Endothelial cell of umbilical vein (primary cell): ENCODE data around the gene KIAA0930. TPM values are rescaled to one million over a fixed set of nuclear protein-coding genes. Genes with fewer than 3 reads are reported as not detected.

Experiments
- BruUV-seq: library from RNA; stranded (reverse); fragments of 400-500 nt; replicated peaks from 2 replicates; lab custom pipeline; 2021; lab: Mats Ljungman, UMichigan
- CTCF ChIA-PET: fragments of 300-600, 350-600 bp; sonication (Branson Sonifier 250); formaldehyde crosslinking; loops from one replicate; lab custom pipeline; 2021; ENCODE audit warnings: antibody characterized with exemption, inconsistent platforms; lab: Charles Lee
- POLR2A ChIA-PET: fragments of 300-600, 350-600 bp; sonication (Branson Sonifier 250); formaldehyde crosslinking; loops from one replicate; lab custom pipeline; 2021; ENCODE audit warnings: antibody characterized with exemption, inconsistent platforms; lab: Charles Lee
- DNase-seq: peaks from one replicate; pipeline ENCODE4 v3.0.0-alpha.2; 2011; ENCODE audit warnings: low read depth, low spot score
- FAIRE-seq: peaks from 2 replicates; lab custom pipeline; 2011; peaks lifted over from hg19 to GRCh38; lab: Jason Lieb, UNC
- H2AFZ ChIP-seq: 2 replicates; pipeline ENCODE4 v1.6.0; 2012; ENCODE audit warnings: low read depth, low read length, control low read depth, inconsistent platforms
- H3K27ac ChIP-seq: 2 replicates; pipeline ENCODE4 v1.5.1; 2011; ENCODE audit warnings: low read depth, mild to moderate bottlenecking, control low read depth, low read length, moderate library complexity; ENCODE audit not compliant: insufficient read depth
- H3K27me3 ChIP-seq, 2 experiments: 2 replicates each; pipeline versions ENCODE4 v1.6.0 to v1.6.1; 2011; ENCODE audit warnings: low read length in 2 of 2, mixed read lengths in 1 of 2; ENCODE audit not compliant: control insufficient read depth in 2 of 2, insufficient read depth in 2 of 2
- H3K36me3 ChIP-seq, 2 experiments: 2 replicates in 1 of 2; 3 replicates in 1 of 2; pipeline ENCODE4 v1.5.1; 2011; ENCODE audit warnings: low read length in 2 of 2, mild to moderate bottlenecking in 1 of 2, moderate library complexity in 1 of 2; ENCODE audit not compliant: control insufficient read depth in 2 of 2, insufficient read depth in 2 of 2; ENCODE audit errors: extremely low read depth in 1 of 2
- H3K4me1 ChIP-seq: 3 replicates; pipeline ENCODE4 v1.5.1; 2011; ENCODE audit warnings: mild to moderate bottlenecking, low read length; ENCODE audit not compliant: control insufficient read depth, insufficient read depth; ENCODE audit errors: extremely low read depth
- H3K4me2 ChIP-seq: 2 replicates; pipeline ENCODE4 v1.6.1; 2011; ENCODE audit warnings: low read length, control low read depth, mixed read lengths; ENCODE audit not compliant: insufficient read depth
- H3K4me3 ChIP-seq, 3 experiments: fragments of 200-600 bp in 1 of 3; sonication (generic), shearing (Covaris generic) in 1 of 3; replicated peaks in 1 of 3; 2 replicates each; pipeline ENCODE4 v1.5.1; 2011 to 2016; ENCODE audit warnings: control low read depth in 3 of 3, low read length in 3 of 3, mild to moderate bottlenecking in 2 of 3, inconsistent platforms in 1 of 3, low read depth in 1 of 3, moderate library complexity in 1 of 3; ENCODE audit not compliant: insufficient read depth in 1 of 3
- H3K79me2 ChIP-seq: 2 replicates; pipeline ENCODE4 v1.6.0; 2012; ENCODE audit warnings: low read length, inconsistent platforms; ENCODE audit not compliant: control insufficient read depth, insufficient read depth
- H3K9ac ChIP-seq: replicated peaks from 2 replicates; pipeline ENCODE3; 2011; ENCODE audit warnings: low read length, control low read depth; ENCODE audit not compliant: insufficient read depth; ENCODE audit errors: extremely low read depth
- H3K9me1 ChIP-seq: replicated peaks from 3 replicates; pipeline ENCODE4 v1.6.0; 2011; ENCODE audit warnings: mild to moderate bottlenecking, low read length; ENCODE audit not compliant: control insufficient read depth, insufficient read depth; ENCODE audit errors: extremely low read depth
- H3K9me3 ChIP-seq: replicated peaks from 2 replicates; pipeline ENCODE4 v1.5.1; 2012; ENCODE audit warnings: low read length, inconsistent platforms; ENCODE audit not compliant: control insufficient read depth, insufficient read depth
- H4K20me1 ChIP-seq: replicated peaks from 2 replicates; pipeline ENCODE3; 2011; ENCODE audit warnings: mild to moderate bottlenecking, low read length; ENCODE audit not compliant: control insufficient read depth, insufficient read depth; ENCODE audit errors: extremely low read depth
- EZH2 ChIP-seq: IDR thresholded peaks from 2 replicates; pipeline ENCODE4 v1.6.1; 2012; ENCODE audit warnings: borderline replicate concordance, low read depth, mild to moderate bottlenecking, moderate library complexity, low read length, inconsistent platforms; ENCODE audit not compliant: severe bottlenecking
- FOS ChIP-seq: IDR thresholded peaks from 2 replicates; pipeline ENCODE4 v1.6.1; 2011; ENCODE audit warnings: mild to moderate bottlenecking, low read length, moderate library complexity, borderline replicate concordance; ENCODE audit not compliant: insufficient read depth
- GATA2 ChIP-seq: IDR thresholded peaks from 2 replicates; pipeline ENCODE4 v1.7.0; 2011; ENCODE audit warnings: low read depth, mild to moderate bottlenecking, moderate library complexity, mixed read lengths, low read length; ENCODE audit not compliant: insufficient read length, insufficient read depth
- JUN ChIP-seq: IDR thresholded peaks from 2 replicates; pipeline ENCODE4 v1.6.1; 2011; ENCODE audit warnings: borderline replicate concordance, low read depth; ENCODE audit not compliant: insufficient read length, insufficient read depth
- MYC ChIP-seq: IDR thresholded peaks from one replicate; pipeline ENCODE4 v1.6.1; 2011; ENCODE audit warnings: mild to moderate bottlenecking, low read depth, low read length
- POLR2A ChIP-seq: IDR thresholded peaks from 2 replicates; pipeline ENCODE4 v1.6.1; 2012; ENCODE audit warnings: low read depth, mild to moderate bottlenecking, control low read depth, low read length
- POLR2AphosphoS5 ChIP-seq: IDR thresholded peaks from 2 replicates; pipeline ENCODE4 v1.6.1; 2012; ENCODE audit warnings: low read depth, mild to moderate bottlenecking, control low read depth, low read length, moderate library complexity; ENCODE audit not compliant: insufficient read depth
- dilution Hi-C: fragments of 300-500 bp; cut with MboI; formaldehyde crosslinking; loops from one replicate; pipeline ENCODE4 v1.15.0; 2019; ENCODE audit warnings: low sequenced_read_pairs; ENCODE audit not compliant: extremely low pct_ligation_motif_present
- intact Hi-C: fragments of 100-400 bp; cut with micrococcal nuclease; formaldehyde crosslinking; loops from one replicate; pipeline ENCODE4 v1.10.0; 2022
- polyA plus RNA-seq, 4 experiments: library from polyadenylated mRNA; depleted of rRNA in 3 of 4; stranded (reverse) in 3 of 4; unstranded in 1 of 4; fragments of >200 nt; gene quantifications; 2 replicates each; pipeline versions ENCODE4 v1.2.1 to v1.2.3, GENCODE V29; 2011 to 2012; ENCODE audit warnings: missing spikeins in 1 of 4
- total RNA-seq: library from RNA; stranded (reverse); gene quantifications from 2 replicates; pipeline ENCODE4 v1.2.3, GENCODE V29; 2021
- TF ChIP-seq, protein P1 (sequence below): IDR thresholded peaks from 2 replicates; pipeline ENCODE4 v1.6.1; 2011; ENCODE audit not compliant: insufficient read depth, insufficient read length
- TF ChIP-seq, protein P2 (sequence below), 2 donors: IDR thresholded peaks; 1 replicate in 1 of 2; 2 replicates in 1 of 2; pipeline ENCODE4 v1.5.1; 2011; ENCODE audit warnings: low read length in 2 of 2, mild to moderate bottlenecking in 2 of 2, moderate library complexity in 2 of 2, control low read depth in 1 of 2, inconsistent platforms in 1 of 2, low read depth in 1 of 2; ENCODE audit not compliant: insufficient read depth in 1 of 2; ENCODE audit errors: extremely low read depth in 1 of 2

Gene KIAA0930
- total and polyA plus RNA-seq, 2 donors (not counting 3 experiments of a cell fraction or from before 2014, with no cell fraction given): 37.9 to 53.6 TPM

DNA sequence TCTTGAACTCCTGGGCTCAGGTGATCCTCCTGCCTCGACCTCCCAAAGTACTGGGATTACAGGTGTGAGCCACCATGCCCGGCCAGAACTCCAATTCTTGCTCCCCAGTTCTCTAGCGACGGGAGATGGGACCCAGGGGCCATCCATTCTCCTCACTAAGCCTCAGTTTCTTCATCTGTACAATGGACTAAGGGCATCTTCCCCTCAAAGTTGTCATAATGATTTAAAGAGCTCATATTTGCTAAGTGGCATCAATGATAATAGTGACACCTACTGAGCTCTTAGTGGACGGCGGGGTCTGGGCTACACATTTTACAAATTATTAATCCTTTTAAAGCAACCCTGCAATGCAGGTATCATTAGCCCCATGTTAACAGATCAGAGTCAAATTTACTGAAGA, 34.5 kb downstream of the KIAA0930 start:
- no peak overlapping the region for H3K27ac ChIP-seq
- POLR2A ChIA-PET: no interaction called here
- no peak overlapping the region for H2AFZ ChIP-seq
- H3K4me2 ChIP-seq: no peak overlapping the region
- dilution Hi-C loops: no loop called here
- H3K4me3 ChIP-seq: no peak overlapping the region
- no peaks in the 10 kb centered on the region for H4K20me1 ChIP-seq
- H3K79me2 ChIP-seq: no peaks in the 10 kb centered on the region
- CTCF ChIA-PET: interaction anchor here (0.6 to 0.8 kb wide), 2 partner anchors 105 to 411 kb away, joined by 3 to 4 read pairs; no protein-coding TSS in a partner anchor
- no TSS peak for BruUV-seq
- no peak for FAIRE-seq
- no peaks in the 10 kb centered on the region for H3K9me1 ChIP-seq
- TF ChIP-seq, protein P1, sequence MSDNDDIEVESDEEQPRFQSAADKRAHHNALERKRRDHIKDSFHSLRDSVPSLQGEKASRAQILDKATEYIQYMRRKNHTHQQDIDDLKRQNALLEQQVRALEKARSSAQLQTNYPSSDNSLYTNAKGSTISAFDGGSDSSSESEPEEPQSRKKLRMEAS: no peak
- TF ChIP-seq FOS (no peak), EZH2 (no peak)
- no peak for DNase-seq
- no peak overlapping the region for H3K9ac ChIP-seq
- no peaks in the 10 kb centered on the region for H3K27me3 ChIP-seq
- peaks cover 0 to 13% of the 10 kb centered on the region in 2 experiments for H3K36me3 ChIP-seq
- peaks cover 2% of the 10 kb centered on the region for H3K4me1 ChIP-seq
- H3K9me3 ChIP-seq: no peaks in the 10 kb centered on the region
- intact Hi-C loops: no loop called here

DNA sequence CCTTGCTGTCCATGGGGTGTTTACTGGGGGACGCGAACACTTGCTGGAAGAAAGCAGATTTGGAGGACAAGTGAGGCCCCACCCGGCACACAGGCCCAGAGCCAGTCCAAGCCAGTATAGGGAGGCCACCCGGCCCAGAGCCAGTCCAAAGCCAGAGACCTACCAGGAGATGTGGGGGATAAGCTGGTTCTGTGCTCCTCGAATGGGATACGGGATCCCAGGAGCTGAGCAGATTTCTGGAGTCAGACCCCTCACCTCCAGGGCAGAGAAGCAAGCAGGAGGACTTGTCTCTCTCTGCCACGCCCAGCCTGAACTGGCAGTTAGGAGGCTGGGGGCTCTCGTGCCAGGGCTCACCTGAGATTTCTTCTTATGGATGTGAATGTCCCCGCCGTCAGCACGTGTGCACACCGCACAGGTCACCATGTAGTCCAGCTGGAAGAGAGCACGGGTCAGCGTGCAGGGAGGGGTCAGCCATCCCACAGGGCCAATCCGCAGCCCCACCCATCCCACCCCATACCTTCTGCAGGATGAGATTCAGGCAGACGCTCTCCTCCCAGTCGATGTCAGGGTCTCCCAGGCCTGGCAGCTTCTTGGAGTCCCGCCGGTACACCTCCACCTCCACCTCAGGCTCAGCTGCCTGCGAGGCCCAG, 35.3 kb downstream of the KIAA0930 start:
- Histone ChIP-seq H3K36me3 (peaks cover 0 to 16% of the 10 kb centered on the region in 2 experiments), H3K9me3 (no peaks in the 10 kb centered on the region), H3K9ac (no peak overlapping the region), H3K27me3 (no peaks in the 10 kb centered on the region), H3K27ac (no peak overlapping the region), H3K79me2 (no peaks in the 10 kb centered on the region), H3K9me1 (no peaks in the 10 kb centered on the region), H3K4me3 (no peak overlapping the region), H2AFZ (no peak overlapping the region), H3K4me2 (no peak overlapping the region), H4K20me1 (no peaks in the 10 kb centered on the region), H3K4me1 (peaks cover 2% of the 10 kb centered on the region)
- CTCF ChIA-PET: no interaction called here
- POLR2A ChIA-PET: no interaction called here
- dilution Hi-C loops: no loop called here
- no TSS peak for BruUV-seq
- TF ChIP-seq FOS: no peak
- no peak for TF ChIP-seq POLR2AphosphoS5
- TF ChIP-seq, protein P1: no peak
- no peak for TF ChIP-seq JUN
- TF ChIP-seq EZH2: no peak
- TF ChIP-seq, protein P2, sequence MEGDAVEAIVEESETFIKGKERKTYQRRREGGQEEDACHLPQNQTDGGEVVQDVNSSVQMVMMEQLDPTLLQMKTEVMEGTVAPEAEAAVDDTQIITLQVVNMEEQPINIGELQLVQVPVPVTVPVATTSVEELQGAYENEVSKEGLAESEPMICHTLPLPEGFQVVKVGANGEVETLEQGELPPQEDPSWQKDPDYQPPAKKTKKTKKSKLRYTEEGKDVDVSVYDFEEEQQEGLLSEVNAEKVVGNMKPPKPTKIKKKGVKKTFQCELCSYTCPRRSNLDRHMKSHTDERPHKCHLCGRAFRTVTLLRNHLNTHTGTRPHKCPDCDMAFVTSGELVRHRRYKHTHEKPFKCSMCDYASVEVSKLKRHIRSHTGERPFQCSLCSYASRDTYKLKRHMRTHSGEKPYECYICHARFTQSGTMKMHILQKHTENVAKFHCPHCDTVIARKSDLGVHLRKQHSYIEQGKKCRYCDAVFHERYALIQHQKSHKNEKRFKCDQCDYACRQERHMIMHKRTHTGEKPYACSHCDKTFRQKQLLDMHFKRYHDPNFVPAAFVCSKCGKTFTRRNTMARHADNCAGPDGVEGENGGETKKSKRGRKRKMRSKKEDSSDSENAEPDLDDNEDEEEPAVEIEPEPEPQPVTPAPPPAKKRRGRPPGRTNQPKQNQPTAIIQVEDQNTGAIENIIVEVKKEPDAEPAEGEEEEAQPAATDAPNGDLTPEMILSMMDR (IDR thresholded peaks at IDR 0.05; ENCODE audit: extremely low read depth in 1 of 2, insufficient read depth in 1 of 2, low read depth in 1 of 2, low read length in 2 of 2): no peak
- no peak for TF ChIP-seq GATA2
- no peak for TF ChIP-seq POLR2A
- TF ChIP-seq MYC: no peak
- intact Hi-C loops: no loop called here
- FAIRE-seq (no peak), DNase-seq (no peak)
